HL-60 (cell line): ENCODE data around the gene SLC24A3.

Source experiments
- CTCF ChIP-seq: IDR thresholded peaks from one replicate; pipeline ENCODE4 v1.5.1; 2011; ENCODE audit warnings: low read length, control low read depth, inconsistent platforms; ENCODE audit not compliant: insufficient read depth
- GABPA ChIP-seq: IDR thresholded peaks from 2 replicates; pipeline ENCODE4 v1.6.1; 2012; ENCODE audit warnings: low read depth
- POLR2AphosphoS5 ChIP-seq: IDR thresholded peaks from 2 replicates; pipeline ENCODE4 v1.6.1; 2012; ENCODE audit warnings: low read depth
- SPI1 ChIP-seq: IDR thresholded peaks from 2 replicates; pipeline ENCODE4 v1.6.1; 2012; ENCODE audit warnings: low read depth, mild to moderate bottlenecking, borderline replicate concordance
- TF ChIP-seq, protein P1 (sequence below): IDR thresholded peaks from 2 replicates; pipeline ENCODE4 v1.6.1; 2012; ENCODE audit warnings: low read depth; ENCODE audit not compliant: insufficient replicate concordance

DNA sequence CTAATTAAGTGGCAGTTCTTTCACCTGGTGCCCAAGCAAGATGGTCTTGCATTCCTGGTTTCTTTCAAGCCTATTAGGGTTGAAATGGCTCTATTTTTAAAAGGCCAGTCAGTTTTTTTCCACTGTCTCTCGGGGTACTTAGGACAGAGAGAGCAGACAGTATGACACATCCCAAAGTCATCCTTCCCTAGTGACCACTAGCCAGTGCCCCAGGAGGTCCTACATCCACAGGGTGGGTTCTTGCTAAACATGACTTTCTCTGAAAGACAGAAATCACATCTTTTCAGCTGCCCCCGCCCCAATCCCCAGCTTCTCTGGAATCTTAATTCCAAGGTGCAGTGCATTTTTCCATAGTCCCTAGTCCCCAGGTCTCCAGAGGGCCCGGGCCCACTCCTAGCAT is 192.4 kb downstream of the SLC24A3 start:
- TF ChIP-seq CTCF (no peak), POLR2AphosphoS5 (no peak), GABPA (no peak), SPI1 (no peak)
- TF ChIP-seq, protein P1, sequence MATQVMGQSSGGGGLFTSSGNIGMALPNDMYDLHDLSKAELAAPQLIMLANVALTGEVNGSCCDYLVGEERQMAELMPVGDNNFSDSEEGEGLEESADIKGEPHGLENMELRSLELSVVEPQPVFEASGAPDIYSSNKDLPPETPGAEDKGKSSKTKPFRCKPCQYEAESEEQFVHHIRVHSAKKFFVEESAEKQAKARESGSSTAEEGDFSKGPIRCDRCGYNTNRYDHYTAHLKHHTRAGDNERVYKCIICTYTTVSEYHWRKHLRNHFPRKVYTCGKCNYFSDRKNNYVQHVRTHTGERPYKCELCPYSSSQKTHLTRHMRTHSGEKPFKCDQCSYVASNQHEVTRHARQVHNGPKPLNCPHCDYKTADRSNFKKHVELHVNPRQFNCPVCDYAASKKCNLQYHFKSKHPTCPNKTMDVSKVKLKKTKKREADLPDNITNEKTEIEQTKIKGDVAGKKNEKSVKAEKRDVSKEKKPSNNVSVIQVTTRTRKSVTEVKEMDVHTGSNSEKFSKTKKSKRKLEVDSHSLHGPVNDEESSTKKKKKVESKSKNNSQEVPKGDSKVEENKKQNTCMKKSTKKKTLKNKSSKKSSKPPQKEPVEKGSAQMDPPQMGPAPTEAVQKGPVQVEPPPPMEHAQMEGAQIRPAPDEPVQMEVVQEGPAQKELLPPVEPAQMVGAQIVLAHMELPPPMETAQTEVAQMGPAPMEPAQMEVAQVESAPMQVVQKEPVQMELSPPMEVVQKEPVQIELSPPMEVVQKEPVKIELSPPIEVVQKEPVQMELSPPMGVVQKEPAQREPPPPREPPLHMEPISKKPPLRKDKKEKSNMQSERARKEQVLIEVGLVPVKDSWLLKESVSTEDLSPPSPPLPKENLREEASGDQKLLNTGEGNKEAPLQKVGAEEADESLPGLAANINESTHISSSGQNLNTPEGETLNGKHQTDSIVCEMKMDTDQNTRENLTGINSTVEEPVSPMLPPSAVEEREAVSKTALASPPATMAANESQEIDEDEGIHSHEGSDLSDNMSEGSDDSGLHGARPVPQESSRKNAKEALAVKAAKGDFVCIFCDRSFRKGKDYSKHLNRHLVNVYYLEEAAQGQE: no peak
